ENCODE results near the gene C16orf54. TPM values are rescaled to one million over a fixed set of nuclear protein-coding genes. Genes with fewer than 3 reads are reported as not detected.

Gene C16orf54
- total and polyA plus RNA-seq, 2 donors (not counting 3 experiments of a cell fraction or from before 2014, with no cell fraction given) = not detected

DNA sequence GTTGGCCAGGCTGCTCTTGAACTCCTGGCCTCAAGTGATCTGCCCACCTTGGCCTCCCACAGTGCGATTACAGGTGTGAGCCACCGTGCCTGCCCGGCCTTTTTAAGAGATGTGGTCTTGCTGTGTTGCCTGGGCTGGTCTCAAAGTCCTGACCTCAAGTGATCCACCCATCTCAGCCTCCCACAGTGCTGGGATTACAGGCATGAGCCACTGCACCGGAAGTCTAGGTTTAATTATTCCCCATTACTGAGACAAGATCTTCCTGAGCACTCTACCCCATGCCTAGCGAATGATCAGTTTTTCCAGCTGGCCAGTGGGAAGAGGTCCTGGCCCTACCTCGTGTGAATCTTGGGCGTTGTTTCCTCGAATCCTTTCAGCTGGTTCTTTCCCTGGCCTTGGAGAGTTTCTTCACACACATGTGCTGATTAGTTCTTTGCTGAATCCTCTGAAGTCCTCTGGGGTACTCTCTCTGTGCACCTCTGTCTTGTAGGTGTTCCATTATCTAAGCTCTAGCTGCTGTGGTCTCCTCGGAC is 18.9 kb downstream of the C16orf54 start:
- Histone ChIP-seq H4K20me1 (replicated peaks; ENCODE audit: control insufficient read depth, extremely low read depth, insufficient read depth, low read length) (no peaks in the 10 kb centered on the region), H3K4me2 (ENCODE audit: insufficient read depth, low read length) (no peak overlapping the region), H3K36me3 (ENCODE audit: control insufficient read depth in 2 of 2, extremely low read depth in 1 of 2, insufficient read depth in 2 of 2, low read length in 2 of 2) (no peaks in the 10 kb centered on the region), H3K27me3 (ENCODE audit: control insufficient read depth in 2 of 2, insufficient read depth in 2 of 2, low read length in 2 of 2) (peaks cover 2 to 6% of the 10 kb centered on the region in 2 experiments), H3K27ac (ENCODE audit: insufficient read depth, low read depth, low read length) (no peak overlapping the region), H2AFZ (ENCODE audit: low read depth, low read length) (no peak overlapping the region), H3K9me1 (replicated peaks; ENCODE audit: control insufficient read depth, extremely low read depth, insufficient read depth, low read length) (no peaks in the 10 kb centered on the region), H3K79me2 (ENCODE audit: control insufficient read depth, insufficient read depth, low read length) (no peaks in the 10 kb centered on the region), H3K4me3 (replicated peaks in 1 of 3; ENCODE audit: insufficient read depth in 1 of 3, low read depth in 1 of 3, low read length in 3 of 3) (no peak overlapping the region), H3K4me1 (ENCODE audit: control insufficient read depth, extremely low read depth, insufficient read depth, low read length) (no peaks in the 10 kb centered on the region), H3K9ac (replicated peaks; ENCODE audit: extremely low read depth, insufficient read depth, low read length) (no peak overlapping the region), H3K9me3 (replicated peaks; ENCODE audit: control insufficient read depth, insufficient read depth, low read length) (no peaks in the 10 kb centered on the region)
- ChIA-PET POLR2A (no interaction called here), CTCF (interaction anchor here (0.7 to 6.7 kb wide), 3 partner anchors 9 to 522 kb away, joined by 3 to 89 read pairs (median 4); no protein-coding TSS in a partner anchor)
- BruUV-seq (replicated peaks) = no TSS peak
- dilution Hi-C loops (cut with MboI; ENCODE audit: extremely low pct_ligation_motif_present, low sequenced_read_pairs) (no loop called here), intact Hi-C loops (cut with micrococcal nuclease) (no loop called here)
- FAIRE-seq (no peak), DNase-seq (ENCODE audit: low read depth, low spot score) (no peak)
- TF ChIP-seq GATA2 (IDR thresholded peaks at IDR 0.05; ENCODE audit: insufficient read depth, insufficient read length, low read depth, low read length) (no peak), POLR2AphosphoS5 (IDR thresholded peaks at IDR 0.05; ENCODE audit: insufficient read depth, low read depth, low read length) (no peak), JUN (IDR thresholded peaks at IDR 0.05; ENCODE audit: borderline replicate concordance, insufficient read depth, insufficient read length, low read depth) (no peak), EZH2 (IDR thresholded peaks at IDR 0.05; ENCODE audit: borderline replicate concordance, low read depth, low read length, severe bottlenecking) (no peak), POLR2A (IDR thresholded peaks at IDR 0.05; ENCODE audit: low read depth, low read length) (no peak), MYC (IDR thresholded peaks at IDR 0.05; ENCODE audit: low read depth, low read length) (no peak)
- TF ChIP-seq, protein P1, sequence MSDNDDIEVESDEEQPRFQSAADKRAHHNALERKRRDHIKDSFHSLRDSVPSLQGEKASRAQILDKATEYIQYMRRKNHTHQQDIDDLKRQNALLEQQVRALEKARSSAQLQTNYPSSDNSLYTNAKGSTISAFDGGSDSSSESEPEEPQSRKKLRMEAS (IDR thresholded peaks at IDR 0.05; ENCODE audit: insufficient read depth, insufficient read length) = no peak
